IPS-NIHi7 (cell line): ENCODE data around the gene ITGAL.
A peak's percentile ranks its signal among the peaks of the same experiment; 100 is the strongest.

Experiments used
- DNase-seq: peaks from one replicate; pipeline ENCODE4 v3.0.0; 2012; ENCODE audit warnings: mixed read lengths; ENCODE audit errors: extremely low spot score

ITGAL gene

DNA sequence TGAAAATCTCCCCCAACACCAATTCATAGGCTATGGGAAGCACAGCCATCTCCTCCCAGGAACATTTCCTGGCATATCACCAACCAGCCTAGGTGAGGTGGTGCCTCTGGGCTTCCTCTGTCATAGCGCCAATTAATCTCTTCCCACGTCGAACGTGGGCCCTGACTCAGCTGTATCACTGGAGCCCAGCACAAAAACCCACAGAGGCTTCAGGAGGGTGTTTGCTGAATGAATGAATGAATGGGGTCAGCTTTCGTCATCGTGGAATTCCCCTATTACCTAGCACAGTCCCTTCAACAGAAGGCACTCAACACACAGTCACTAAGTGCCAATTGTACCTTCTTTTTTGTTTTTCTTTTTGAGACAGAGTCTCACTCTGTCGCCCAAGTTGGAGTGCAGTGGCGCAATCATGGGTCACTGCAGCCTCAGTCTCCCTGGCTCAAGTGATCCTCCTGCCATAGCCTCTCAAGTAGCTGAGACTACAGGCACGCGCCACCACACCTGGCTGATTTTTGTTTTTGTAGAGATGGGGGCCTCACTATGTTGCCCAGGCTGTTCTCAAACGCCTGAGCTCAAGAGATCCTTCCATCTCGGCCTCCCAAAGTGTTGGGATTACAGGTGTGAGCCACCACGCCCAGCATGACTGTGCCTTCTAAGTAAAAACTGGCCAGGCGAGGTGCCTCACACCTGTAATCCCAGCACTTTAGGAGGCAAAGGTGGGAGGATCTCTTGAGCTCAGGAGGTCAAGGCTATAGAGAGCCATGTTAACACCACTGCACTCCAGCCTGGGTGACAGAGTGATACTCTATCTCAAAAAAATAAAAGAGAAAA lies 94.8 kb downstream of the ITGAL start:
- no peak for DNase-seq

DNA sequence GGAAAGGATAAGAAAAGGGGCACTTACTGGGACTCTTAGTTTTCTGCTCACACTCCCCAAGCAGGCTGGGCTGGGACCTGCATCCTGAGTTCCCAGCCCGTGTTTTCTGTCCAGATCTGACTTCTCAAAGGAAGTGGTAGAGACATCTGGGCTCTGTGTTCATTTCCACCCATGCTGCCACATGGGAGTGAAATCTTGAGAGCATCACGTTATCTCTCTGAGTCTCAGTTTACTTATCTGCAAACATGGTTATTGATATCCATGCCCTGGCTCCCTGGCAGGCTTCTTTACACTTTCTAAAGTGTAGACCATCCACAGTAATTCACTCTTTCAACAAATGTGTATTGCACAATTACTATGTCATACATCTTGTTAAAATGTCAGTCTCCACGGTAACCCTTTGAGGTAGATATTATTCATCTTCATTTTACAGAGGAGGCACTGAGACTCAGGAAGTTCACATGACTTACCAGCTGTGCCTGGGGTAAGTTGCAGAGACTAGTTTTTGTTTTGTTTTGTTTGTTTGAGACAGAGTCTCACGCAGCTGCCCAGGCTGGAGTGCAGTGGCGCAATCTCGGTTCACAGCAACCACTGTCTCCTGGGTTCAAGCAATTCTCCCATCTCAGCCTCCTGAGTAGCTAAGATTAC lies 95.6 kb downstream of the ITGAL start:
- DNase-seq = no peak

DNA sequence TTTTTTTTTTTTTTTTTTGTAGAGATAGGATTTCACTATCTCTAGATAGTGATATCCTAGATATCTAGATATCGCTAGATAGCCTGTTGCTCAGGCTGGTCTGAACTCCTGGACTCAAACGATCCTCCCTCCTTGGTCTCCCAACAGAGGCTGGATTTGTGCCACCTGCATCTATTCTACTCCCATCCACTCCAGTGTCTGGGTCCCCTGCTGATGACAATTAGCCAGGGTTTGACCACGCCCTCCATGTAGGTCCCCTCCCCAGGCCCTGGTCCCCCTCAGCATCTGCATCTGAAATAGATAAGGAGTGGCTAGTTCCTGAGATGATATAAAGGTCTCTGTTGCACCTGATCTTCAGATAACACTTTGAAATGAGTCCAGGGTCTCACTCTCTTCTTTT lies 96.7 kb downstream of the ITGAL start:
- no peak for DNase-seq

DNA sequence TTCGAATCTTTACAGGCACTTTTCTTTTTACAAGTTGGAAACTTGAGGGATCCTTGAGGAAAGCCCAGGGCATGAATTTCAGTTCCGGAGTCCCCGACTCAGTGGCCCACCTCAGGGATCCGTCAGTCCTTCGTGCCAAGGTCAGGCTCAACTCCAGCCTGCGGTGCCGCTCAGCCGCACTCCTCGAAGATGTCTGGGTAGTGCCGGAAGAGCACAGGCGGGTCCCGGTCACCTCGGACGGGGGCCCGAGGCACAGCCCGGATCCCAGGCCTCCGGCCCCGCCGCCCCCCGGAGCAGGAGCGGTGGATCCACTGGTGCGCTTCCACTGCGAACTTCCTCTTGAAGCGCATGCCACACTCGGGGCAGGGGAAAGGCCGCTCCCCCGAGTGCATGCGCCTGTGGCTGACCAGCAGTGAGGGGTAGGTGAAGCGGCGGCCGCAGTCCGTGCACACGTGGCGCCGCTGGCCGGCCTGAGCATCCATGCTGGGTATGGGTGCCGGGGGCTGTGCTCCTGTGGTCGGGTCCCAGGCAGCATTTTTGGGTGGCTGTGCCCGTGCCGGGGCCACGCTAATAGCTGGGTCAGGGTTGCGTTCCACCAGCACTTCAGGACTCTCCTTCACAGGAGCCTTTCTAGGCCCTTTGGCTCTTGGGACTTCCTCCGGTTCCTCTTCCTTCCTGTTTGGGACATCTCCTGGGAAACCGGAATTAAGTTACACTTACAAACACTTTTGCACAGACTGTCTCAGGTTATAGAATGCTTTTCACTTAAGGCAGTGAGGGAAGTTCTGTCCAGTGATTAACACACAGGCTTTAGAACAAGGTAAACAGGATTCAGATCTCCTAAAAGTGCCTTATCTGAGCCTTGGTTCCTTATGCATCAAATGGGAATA lies 97.4 kb downstream of the ITGAL start:
- no peak for DNase-seq

DNA sequence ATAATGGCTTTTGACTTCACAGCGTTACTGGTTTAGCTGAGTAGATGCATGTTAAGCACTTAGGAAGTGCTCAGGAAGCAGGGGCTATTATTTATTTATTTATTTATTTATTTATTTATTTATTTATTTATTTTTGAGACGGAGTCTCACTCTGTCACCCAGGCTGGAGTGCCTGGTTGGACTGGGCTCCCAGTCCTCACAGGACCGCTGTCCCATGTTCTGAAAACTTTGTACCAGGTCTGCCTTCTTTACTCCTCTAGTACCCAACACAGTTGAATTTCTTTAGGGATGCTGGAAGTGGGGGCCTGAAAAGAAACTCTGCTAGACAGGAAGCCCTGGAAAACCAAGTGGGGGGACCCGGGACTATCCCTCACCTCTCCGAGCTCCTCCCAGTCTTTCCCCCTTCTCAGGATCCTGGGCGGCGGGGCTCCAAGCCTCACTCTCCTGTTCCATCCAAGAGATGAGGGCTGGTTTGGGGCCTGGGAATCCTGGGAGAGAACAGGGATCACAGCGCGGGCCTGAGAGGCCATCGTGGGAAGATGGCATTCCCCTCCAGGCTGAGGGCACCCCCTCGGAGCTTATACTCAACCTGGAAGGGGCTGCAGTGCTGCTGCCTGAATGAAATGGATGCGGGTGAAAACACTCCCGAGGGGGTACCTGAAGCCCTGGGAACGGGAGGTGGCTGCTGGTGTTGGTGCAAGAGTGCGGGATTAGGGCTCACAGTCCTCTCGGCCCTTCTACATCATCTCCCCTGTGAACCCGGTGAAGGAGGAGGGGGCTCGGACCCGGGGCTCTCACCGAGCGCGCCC lies 98.3 kb downstream of the ITGAL start:
- peak; percentile 37 for DNase-seq

DNA sequence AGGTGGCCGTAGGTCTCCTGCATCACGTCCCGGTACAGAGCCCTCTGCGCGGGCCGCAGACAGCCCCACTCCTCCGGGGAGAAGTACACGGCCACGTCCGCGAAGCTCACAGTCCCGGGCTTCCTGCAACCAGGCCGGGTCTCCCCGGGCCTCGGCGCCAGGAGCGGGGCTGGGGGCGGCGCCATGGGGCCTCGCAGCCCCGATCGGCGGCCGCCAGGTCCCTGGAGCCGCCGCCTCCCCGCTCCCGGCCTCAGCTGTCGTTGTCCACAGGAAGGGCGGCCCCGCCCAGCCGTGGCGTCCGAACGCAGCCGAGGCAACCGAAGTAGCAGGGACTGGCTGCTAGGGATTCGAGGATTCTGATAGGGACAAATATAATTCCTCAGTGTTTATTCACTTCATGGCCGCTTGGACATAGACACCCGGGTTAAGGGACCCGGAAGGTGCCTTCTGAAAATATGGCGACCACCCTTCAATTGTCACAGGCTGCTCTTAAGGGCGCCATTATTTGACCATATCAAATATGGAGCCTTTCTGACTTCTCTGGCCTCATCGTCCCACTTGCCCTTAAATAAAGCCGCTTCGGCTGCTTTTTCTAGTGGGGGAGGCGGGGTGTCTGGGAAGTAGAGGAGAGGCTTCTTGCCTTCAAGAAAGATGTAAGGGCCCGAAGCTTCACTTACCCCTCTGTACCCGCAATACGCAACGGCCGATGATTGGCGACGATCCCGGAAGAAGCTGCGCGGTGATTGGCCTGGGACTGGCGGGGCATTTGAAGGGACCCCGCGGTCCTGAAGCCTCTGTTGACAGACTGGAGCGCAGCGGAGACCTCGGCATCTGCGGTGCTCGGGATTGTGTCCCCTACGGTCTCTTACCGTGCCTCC lies 99.1 kb downstream of the ITGAL start, which contains the start of gene ZNF688:
Gene ZNF688, minus strand, starts transcription at position 270 of the 878 bp plus-strand sequence. Its CDS starts 85 bp downstream, at position 185.
- DNase-seq = peak; percentile 97
